HG02943 (cell line): ENCODE measurements around the gene MIOX.
A peak's percentile ranks its signal among the peaks of the same experiment; 100 is the strongest.
"Not testable (repeated sequence)": the region's sequence is repeated elsewhere in the genome, so short reads cannot be mapped to it uniquely, and the experiment has no call there.

ENCODE experiments used
- ATAC-seq: cut with Tn5 transposase; IDR thresholded peaks from one replicate; pipeline ENCODE4 v1.9.1; 2021; ENCODE audit warnings: mild to moderate bottlenecking, low read depth, moderate library complexity; ENCODE audit not compliant: unreplicated experiment

The MIOX gene

DNA sequence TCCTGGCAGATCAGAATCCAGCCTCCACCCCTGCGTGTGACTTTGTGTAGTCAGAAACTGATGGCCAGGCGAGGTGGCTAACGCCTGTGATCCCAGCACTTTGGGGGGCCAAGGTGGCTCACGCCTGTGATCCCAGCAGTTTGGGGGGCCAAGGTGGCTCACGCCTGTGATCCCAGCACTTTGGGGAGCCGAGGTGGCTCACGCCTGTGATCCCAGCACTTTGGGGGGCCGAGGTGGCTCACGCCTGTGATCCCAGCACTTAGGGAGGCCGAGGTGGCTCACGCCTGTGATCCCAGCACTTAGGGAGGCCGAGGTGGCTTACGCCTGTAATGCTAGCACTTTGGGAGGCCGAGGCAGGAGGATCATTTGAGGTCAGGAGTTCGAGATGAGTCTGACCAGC lies 26.5 kb downstream of the MIOX start:
- ATAC-seq, result no peak

DNA sequence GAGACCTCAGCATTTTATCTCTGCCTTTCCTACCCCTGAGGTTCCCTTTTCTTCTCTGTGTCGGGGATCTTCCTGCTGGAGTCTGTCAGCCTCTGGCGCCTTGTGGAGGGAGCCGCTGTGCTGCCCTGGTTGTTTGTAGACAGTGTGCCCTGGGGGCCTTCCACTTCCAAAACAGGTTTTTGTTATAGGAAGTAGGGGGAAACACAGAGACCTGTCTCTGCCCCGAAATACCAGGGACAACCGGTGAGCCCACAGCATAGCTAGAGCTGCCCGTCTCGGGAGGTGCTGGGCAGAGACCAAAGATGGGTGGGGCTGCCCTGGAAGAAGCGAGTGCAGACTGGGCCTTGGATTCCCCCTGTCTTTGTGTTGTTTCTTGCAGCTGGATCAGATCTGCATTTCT lies 29.4 kb downstream of the MIOX start:
- no peak for ATAC-seq

DNA sequence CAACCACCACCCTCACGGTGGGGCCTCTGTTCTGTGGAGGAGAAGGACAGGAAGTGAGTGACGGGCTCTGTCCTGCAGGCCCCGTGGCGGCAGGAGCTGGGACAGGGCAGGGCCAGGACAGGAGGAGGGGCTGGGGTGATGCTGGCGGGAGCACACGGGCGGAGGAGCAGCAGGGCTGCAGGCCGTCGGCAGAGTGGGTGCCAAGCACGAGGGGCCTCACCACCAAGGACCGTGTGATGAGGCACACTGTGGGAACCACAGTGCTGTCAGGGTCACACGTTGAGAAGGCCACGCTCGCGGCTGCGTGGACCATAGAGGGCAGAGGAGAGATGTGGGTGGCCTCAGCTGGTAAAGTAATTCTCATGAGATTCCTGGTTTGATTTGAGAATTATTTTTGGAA lies 30.2 kb downstream of the MIOX start:
- no peak for ATAC-seq

DNA sequence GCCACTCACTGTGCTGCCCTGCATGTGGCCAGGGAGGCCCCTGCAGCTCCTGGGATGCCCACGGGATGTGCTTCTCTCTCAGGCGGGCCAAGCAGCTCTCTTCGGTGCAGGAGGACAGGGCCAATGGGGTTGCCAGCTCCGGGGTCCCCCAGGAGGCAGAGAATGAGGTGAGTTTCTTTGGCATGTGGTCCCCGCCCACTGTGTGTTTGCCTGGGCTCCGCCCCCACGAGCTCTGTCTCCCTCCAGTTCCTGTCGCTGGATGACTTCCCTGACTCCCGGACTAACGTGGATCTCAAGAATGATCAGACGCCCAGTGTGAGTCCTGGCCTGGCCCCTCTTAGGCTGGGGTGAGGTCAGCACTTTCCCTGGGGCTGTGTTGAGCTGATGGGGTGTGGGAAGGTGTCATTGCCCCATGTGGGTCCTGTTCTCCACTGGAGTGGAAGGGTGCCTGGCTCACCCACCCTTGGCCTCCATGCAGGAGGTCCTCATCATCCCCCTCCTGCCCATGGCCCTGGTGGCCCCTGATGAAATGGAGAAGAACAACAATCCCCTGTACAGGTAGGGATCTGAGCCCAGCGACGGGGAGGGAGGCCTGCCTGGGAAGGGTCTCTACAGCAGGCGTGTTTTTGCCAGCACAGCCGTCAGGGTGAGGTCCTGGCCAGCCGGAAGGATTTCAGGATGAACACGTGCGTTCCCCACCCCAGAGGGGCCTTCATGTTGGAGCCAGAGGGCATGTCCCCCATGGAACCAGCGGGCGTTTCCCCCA lies 31.0 kb downstream of the MIOX start:
- no peak for ATAC-seq

DNA sequence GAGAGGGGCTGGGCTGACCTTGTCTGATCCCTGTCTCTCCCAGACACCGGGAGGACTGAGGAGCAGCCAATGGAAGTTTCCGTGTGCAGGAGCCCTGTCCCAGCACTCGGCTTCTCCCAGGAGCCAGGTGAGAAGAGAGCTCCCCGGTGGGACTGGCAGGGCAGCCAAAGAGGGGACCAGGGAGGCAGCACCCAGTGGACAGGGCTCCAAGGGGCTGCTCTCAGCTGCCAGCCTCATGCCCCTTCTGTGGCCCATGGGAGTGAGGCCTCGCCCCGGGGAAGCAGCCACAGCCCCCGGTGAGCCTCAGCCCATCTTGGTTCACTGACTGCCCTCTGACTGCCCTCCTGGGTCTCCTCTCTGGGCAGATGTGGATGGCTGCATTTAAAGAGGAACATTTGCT lies 31.9 kb downstream of the MIOX start:
- ATAC-seq, result no peak

DNA sequence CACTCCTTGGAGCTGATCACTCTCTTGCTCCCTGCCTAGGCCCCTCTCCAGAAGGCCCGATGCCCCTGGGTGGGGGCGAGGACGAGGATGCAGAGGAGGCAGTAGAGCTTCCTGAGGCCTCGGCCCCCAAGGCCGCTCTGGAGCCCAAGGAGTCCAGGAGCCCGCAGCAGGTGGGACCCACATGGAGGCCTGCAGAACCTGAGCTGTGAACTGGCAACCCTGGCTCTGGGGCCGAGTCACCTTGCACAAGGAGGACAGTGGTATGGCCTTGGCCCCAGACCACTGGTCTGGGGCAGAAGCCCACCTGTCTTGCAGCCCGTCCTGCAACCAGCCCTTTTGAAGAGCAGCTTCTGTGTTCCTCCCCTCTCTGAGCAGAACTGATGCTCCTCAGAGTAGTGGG lies 32.5 kb downstream of the MIOX start:
- no peak for ATAC-seq

DNA sequence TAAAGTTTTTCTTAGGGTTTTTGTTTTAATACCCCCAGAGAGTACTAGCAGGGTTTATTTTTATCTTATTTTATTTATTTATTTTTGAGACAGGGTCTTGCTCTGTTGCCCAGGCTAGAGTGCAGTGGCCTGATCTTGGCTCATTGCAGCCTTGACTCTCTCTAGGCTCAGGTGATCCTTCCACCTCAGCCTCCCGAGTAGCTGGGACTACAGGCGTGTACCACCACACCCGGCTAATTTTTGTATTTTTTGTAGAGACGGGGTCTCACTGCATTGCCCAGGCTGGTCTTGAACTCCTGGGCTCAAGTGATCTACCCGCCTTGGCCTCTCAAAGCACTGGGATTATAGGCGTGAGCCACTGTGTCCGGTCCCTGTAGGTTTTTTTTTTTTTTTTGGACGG lies 33.5 kb downstream of the MIOX start:
- ATAC-seq, result not testable (repeated sequence)

DNA sequence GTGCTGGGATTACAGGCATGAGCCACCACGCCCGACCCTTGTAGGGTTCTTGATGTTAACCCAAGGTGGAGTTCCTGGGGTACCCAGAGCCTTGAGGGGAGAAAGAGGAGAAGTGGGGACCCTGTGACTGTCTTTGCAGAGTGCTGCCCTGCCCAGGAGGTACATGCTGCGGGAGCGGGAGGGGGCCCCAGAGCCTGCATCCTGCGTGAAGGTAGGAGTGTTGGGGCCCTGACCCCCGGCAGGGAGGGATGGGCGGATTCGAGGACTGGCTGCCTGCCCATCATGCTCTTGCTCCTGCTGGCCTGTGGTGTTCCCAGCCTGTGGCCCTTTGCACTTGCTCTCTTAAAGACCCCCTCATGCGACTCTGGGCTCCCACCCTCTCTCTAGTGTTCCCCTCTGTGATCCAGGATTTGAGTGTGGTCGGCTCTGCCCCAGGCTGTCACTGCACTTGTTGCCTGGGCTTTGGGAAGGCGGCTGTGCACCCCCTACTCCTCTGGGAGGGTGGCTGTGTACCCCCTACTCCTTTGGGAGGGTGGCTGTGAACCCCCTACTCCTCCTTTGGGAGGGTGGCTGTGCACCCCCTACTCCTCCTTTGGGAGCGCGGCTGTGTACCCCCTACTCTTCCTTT lies 34.3 kb downstream of the MIOX start:
- no peak for ATAC-seq

DNA sequence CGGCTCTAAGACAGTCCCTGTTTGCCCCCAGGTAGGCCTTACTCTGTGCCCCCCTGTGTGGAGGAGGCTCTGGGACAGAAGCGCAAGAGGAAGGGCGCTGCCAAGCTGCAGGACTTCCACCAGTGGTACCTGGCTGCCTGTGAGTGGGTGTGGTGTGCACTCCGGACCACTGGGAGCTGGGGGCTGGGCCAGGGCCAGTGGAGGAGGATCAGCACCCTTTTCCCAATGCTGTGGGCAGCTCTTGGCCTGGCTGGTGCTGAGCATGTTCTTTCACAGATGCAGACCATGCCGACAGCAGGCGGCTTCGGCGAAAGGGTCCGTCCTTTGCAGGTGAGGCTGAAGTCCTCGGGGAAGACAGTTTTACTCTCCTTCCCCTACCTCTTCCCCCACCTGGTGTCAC lies 35.1 kb downstream of the MIOX start:
- no peak for ATAC-seq

DNA sequence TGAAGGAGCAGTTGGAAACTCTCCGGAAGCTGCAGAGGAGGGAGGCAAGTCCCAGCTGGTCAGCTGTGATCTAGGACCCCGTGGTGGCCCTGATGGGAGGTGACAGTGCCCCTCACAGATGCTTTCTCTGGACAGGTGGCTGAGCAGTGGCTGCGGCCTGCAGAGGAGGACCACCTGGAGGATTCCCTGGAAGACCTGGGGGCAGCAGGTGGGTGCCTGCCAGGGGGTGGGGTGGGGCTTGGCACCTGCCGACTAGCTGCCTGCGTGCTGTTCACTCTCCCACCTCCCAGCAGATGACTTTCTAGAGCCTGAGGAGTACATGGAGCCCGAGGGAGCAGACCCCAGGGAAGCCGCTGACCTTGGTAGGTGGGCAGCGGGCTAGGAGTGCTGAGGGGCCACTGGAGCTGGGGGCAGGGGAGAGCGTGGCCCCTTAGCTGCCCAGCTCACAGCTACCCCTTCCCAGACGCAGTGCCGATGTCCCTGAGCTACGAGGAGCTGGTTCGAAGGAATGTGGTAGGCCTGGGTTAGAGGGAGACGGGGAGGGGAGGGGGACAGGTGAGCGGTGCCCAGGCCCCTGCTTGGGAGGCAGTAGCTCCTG lies 35.6 kb downstream of the MIOX start:
- ATAC-seq, result no peak

DNA sequence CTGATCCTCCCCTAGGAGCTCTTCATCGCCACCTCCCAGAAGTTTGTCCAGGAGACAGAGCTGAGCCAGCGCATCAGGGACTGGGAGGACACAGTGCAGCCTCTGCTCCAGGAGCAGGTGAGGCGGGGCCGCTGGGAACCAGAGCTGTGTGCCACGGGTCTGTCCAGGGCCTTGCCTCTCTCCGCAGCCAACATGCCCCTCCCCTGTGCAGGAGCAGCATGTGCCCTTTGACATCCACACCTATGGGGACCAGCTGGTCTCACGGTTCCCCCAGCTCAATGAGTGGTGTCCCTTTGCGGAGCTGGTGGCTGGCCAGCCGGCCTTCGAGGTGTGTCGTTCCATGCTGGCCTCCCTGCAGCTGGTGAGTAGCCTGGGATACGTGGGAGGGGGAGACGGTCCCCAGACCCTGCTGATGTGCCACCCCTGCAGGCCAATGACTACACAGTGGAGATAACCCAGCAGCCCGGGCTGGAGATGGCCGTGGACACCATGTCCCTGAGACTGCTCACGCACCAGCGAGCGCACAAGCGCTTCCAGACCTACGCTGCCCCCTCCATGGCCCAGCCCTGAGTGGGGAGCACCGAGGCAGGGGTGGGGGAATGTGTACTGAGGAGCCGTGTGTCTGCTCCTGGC lies 36.3 kb downstream of the MIOX start:
- no peak for ATAC-seq

DNA sequence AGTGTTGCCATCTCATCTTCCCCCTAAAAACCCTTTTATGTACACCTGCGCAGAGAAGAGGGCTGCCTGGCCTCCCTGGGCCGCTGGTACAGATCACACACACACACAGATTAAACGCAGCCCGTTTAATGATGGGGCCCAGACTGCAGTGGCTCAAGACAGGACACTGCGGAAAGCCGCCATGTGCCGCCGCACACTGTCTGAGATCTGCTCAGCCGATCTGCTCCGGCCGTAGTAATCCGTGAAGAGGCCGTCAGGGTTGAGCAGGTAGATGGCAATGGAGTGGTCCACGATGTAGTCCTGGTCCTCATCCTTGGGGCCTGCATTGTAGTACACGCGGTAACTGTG lies 36.8 kb downstream of the MIOX start:
- no peak for ATAC-seq

DNA sequence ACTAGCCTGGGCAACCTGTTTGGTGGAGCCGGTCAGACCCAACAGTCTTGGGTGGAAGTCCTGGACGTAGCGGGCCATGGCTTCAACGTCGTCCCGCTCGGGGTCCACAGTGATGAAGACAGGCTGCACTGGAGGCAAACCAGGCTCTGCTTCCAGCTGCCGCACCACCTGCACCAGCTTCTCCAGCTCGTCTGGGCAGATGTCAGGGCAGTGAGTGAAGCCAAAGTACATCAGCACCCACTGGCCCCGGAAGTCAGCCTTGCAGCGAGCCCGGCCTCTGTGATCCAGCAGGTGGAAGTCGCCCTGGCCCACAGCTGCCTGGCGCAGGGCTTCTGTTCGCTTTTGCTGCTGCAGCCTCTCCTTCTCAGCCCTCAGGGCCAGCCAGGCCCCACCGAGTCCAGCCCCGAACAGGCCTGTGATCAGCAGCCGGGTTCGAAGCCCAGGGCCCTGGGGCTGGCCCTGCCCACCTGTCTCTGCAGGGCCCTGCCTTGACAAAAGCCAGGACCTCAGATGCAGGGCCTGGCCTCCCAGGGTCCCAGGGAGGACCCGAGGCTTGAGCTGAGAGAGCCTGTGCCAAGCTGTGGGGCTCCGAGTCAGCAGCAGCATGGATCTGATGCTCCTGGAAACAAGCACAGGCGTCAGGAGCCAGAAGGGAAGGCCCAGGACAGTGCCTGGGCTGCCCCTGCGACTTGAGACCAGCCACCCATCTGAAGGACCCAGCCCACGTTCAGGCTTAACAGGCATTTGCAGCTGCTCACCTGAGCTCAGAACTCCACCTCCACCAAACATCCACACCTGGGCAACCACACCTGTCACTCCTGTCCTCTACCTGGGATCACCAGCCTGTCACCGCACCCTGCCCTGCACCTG lies 37.4 kb downstream of the MIOX start:
- ATAC-seq, result no peak

DNA sequence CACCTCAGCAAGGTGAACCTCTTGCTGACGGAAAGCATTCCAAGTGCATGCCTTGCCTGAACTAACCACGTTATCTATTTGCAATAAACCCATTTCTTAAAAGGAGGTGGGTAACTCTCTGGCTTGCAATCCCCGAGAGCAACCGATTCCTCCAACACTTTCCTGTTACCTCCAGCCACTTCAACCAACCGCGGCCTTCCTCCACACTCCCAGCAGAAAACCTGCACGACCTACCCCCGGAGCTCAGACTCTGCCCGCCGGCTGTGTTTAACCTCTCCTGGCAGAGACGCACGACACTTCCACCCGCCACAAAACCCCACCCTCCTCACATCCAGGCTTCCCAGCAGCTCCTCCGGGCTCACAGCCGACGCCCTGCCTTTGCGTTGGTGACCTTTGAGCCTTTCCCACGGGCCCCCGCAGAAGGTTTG lies 38.0 kb downstream of the MIOX start:
- no peak for ATAC-seq

DNA sequence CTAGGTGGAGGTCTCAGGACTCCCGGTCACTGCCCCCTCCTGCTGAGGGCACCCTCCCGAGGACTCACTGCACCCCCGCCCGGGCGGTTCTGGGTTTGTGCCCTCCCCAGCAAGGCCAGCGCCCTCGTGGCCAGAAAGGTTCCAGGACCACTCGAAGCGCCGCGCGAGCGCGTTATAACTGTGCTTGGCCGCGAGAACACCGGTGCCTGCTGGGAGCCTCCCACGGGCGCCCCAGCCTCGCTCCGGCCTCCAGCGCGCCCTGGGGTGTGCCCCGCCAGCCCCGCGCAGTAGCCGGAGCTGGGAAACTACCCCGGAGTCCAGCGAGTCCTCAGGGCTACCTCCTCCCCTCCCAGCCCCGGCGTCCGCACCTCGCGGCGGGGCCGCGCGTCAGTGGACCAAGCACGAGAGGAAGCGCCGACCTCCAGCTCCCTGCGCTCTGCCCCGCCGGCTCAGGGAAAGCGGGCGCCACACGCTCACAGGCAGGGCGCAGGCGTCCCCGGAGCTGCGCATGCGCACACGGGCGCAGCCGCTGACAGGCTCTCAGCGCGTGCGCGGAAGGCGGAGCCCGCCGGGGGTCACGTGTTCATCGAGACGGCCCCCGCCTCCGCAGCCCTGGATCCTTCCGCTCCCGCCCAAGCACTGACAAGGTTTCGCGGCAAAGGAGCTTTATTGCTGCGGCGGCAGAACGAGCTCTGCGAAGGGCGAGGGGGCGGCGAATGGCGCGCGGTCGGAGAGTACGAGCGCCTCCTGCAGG lies 38.6 kb downstream of the MIOX start, which contains the start of gene SCO2:
SCO2 (minus strand) TSS at position 495 of the 754 bp plus-strand sequence. CDS start 1,187 bp downstream, outside the sequence.
- ATAC-seq, result peak; percentile 34

DNA sequence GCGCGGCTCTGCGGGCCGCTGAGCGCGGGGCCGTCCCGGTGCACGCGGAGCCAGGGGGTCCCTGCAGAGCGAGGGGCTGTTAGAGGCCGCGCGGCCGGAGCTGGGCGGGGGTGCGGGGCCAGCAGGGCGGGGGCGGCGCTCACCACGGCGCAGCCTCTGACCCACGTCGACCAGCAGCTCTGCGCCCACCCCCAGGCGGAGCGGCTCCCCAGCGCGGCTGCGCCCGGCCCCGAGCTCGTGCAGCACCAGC lies 39.1 kb downstream of the MIOX start:
- peak; percentile 20 for ATAC-seq

DNA sequence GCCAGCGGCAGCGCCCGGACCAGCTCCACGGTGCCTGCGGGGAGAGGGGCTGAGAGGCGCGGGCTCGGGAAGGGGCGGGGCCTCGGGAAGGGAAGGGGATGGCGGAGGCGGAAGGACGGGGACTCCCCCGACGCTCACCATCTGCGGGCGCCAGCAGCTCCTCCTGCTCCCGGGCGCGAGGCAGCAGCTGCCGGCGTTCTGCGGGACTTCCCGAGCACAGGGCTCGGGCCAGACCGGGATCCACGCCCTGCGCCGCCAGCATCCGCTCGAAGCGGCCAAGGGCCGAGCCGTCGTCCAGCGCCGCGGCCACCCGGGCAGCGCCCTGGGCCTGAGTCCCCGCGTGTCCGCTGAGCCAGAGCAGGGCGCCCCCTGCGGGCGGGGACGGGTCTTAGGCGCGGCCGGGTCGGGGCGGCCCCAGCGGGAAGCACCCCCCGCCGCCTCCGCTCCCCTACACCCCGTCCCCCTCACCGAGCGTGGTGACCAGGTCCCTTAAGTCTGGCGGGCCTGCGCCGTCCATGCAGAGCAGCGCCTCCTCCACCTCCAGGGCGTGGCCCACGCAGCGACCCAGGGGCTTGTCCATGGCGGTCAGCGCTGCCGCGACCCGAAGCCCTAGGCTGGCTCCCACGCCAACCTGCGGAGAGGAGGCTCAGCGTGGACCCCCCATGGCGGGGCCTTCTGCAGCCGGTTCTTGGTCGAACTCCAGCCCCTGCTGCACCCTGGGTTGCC lies 39.6 kb downstream of the MIOX start:
- peak; percentile 33 for ATAC-seq

DNA sequence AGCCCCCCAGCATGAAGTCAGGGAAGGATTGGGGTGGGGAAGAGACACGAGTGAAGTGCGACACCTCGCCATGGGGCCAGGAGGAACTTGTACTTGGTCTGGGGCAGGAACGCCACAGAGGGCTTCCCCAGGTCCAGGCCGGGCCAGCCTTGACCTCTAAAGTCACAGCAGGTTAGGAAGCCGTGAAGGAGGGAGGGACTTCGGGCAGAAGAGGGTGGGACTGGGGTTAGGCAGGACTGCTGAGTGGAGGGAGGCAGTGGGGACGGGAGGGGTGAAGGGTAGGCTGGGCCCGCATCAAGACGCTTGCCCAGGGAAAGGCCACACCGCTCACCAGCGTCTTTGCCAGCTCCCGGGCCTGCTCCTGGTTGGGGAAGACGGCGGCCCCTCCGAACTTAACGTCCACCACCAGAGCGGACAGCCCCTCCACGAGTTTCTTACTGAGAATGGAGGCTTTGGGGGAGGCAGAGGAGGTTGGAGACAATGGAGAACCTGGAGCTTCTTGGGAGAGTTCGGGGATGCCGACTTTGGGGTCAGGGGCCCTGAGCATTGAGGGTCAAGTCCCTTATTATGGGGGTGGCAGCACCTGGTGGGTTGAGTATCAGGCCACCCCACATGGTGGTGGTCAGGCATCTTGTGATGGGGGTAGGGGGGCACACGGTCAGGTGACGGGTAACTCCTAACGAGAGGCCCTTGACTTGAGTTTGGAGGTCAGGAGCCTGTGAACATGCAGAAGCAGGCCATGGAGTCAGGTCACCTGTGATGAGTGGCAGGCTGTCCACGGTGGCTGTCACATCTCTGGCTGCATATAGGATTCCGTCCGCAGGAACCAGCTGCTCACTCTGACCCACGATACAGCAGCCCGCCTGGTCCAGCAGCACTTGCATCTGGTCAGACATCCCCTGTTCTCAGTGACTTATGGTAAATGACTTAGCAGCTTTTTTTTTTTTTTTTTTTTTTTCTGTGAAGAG lies 40.5 kb downstream of the MIOX start:
- no peak for ATAC-seq
